ENCODE measurements around the gene ATP2B3.

GRCh38 chrX:153474266-153474665 is 43.2 kb upstream of the ATP2B3 start:
- TF ChIP-seq CTCF (IDR thresholded peaks at IDR 0.05) (no peak), POLR2A (IDR thresholded peaks at IDR 0.05) (no peak)
